Heart left ventricle (tissue), 16 donors: Measurements from ENCODE around the gene SRSF10. TPM values are rescaled to one million over a fixed set of nuclear protein-coding genes. Genes with fewer than 3 reads are reported as not detected.
A peak's percentile ranks its signal among the peaks of the same experiment; 100 is the strongest.

Experiments used
- ATAC-seq, 4 donors: fragments of 200-7000 bp; cut with Tn5 transposase; one replicate each; pipeline ENCODE4 v1.9.1; 2020 to 2022; ENCODE audit warnings: moderate library complexity in 4 of 4, mild to moderate bottlenecking in 3 of 4, moderate number of reproducible peaks in 1 of 4
- DNase-seq, 5 donors: peaks; one replicate each; pipeline ENCODE4 v3.0.0-alpha.2; 2020
- H3K27ac ChIP-seq, 12 donors: fragments of 200-600 bp; sonication (generic) in 4 of 12; one replicate each; pipeline versions ENCODE4 v1.5.0 to v1.8.0; 2016 to 2022; ENCODE audit warnings: mild to moderate bottlenecking in 2 of 12
- H3K27me3 ChIP-seq, 9 donors: fragments of 200-600 bp; sonication (generic) in 2 of 9; one replicate each; pipeline versions ENCODE4 v1.5.1 to v1.8.0; 2016 to 2022; ENCODE audit warnings: mild to moderate bottlenecking in 3 of 9
- H3K36me3 ChIP-seq, 9 donors: fragments of 200-600 bp; sonication (generic) in 2 of 9; one replicate each; pipeline versions ENCODE4 v1.5.0 to v1.8.0; 2018 to 2022; ENCODE audit warnings: mild to moderate bottlenecking in 2 of 9
- H3K4me1 ChIP-seq, 12 donors: fragments of 200-600 bp; sonication (generic) in 4 of 12; one replicate each; pipeline versions ENCODE4 v1.5.0 to v1.8.0; 2016 to 2022; ENCODE audit warnings: mild to moderate bottlenecking in 3 of 12
- H3K4me3 ChIP-seq, 12 donors: fragments of 200-600 bp; sonication (generic) in 4 of 12; one replicate each; pipeline versions ENCODE4 v1.5.0 to v1.8.0; 2017 to 2022; ENCODE audit warnings: mild to moderate bottlenecking in 9 of 12, moderate library complexity in 4 of 12
- H3K9me3 ChIP-seq, 12 donors: fragments of 200-600 bp; sonication (generic) in 4 of 12; one replicate each; pipeline versions ENCODE4 v1.5.0 to v1.8.0; 2016 to 2022; ENCODE audit warnings: mild to moderate bottlenecking in 1 of 12
- CTCF ChIP-seq, 12 donors: fragments of 200-600 bp; sonication (generic) in 4 of 12; IDR thresholded peaks; one replicate each; pipeline versions ENCODE4 v1.5.0 to v1.8.0; 2018 to 2022; ENCODE audit warnings: antibody characterized with exemption in 12 of 12, mild to moderate bottlenecking in 5 of 12
- POLR2A ChIP-seq, 2 donors: fragments of 450-650 bp; IDR thresholded peaks; one replicate each; pipeline ENCODE4 v1.6.1; 2017; ENCODE audit warnings: antibody characterized with exemption in 2 of 2, mild to moderate bottlenecking in 2 of 2, moderate library complexity in 2 of 2
- WGBS, 4 donors: extraction: QIAGEN DNeasy Blood & Tissue Kit in 2 of 4; methylation state at CpG; one replicate each; pipeline versions ENCODE4 v1.1.5 to v1.1.7; 2013 to 2018; 5-methylcytosine and 5-hydroxymethylcytosine counted together
- intact Hi-C, 10 donors: fragments of 100-400 bp; cut with DNase I; formaldehyde crosslinking; loops; one replicate each; pipeline versions ENCODE4 v1.11.1 to v1.14.2; 2022
- polyA plus RNA-seq, 2 donors: library from polyadenylated mRNA; stranded (reverse); fragments of 200-250 nt; gene quantifications; one replicate each; pipeline ENCODE4 v1.2.3, GENCODE V29; 2013
- total RNA-seq, 9 donors: library from RNA; depleted of rRNA in 2 of 9; stranded (reverse); fragments of >200 nt in 2 of 9; fragmentation: NEBNext Ultra II Directional in 3 of 9; extraction: Animal tissue kit (Norgen Biotek cat#: 25700) in 3 of 9; gene quantifications; one replicate each; pipeline versions ENCODE4 v1.1.0 to v1.2.4, GENCODE V29; 2016 to 2023
- donor health status: ischemic (EF 13 %, LVEDD 7.1; RV severe dilation, severe dysfunction).
- donor health status: healthy with polysubstance abuse.
- donor health status: DM: no; HTN: yes; CAD: no.
- donor health status: DM: no; HTN: no; CAD: no.
- donor health status: ischemic (EF 25% LVEDD 6.9; RV normal size, moderate dysfunction).
- donor health status: ischemic (EF 25% LVEDD 5.7; RV mildly dilated, moderate dysfunction).
- donor health status: healthy.
- donor health status: DM: yes; HTN: yes; CAD: no.
- donor health status: ischemic (EF 35%, LVEDD 5.7; RV mildly dilated, moderate dysfunction).
- donor health status: nonischemic (EF 11% LVEDD 7.7; RV severe dilation, severe dysfunction).
- donor health status: DM: yes; HTN: yes; CAD: no.
- donor health status: PGD.
- donor health status: ischemic (EF 29% LVEDD 5.4; RV normal size, mild dysfunction).
- donor health status: nonischemic (EF 23%, LVEDD 6.1; RV moderate dilation, normal function).

SRSF10 gene
- total and polyA plus RNA-seq, 11 donors = 34.3 to 60.9 (median 47.3) TPM

DNA sequence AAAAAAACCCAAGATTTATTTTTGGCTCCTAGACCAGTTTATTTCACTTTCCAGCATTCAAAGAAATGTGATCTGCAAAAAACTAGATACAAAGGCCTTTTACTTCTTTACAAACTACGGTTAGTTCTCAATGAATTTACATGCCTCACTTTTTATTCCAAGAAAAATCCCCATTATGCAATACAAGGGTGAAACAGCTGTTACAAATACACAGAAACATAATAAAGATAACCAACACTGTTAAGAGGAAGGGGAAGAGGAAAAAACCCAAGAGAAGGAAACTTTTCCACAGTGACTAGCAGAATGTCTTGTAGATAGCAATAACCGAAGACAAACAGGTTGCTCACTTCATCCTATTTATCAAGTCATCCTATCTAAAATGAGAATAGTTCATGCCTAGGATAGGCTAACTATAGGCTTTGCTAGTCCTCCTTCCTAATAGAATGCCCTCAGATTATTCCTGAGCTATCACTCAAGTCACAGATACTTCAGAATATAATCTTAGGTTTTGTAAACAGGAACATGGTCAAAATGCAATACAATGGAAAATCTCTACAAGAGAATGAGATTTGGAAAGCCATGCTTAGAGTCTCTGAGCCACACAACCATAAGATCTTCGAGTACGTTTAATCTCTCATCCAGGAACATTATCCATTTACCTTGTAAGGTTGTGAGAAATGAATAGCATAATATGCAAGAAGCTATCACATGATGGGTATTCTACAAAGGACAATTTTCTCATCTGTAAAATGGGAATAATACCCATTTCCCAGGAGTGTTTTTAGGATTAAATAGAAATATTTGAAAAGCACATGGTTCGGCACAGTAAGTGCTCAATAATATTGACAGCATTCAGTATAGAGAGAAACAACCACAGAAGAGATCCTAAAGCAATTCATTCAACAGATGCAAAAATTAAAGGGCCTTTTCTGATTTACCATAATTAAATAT is 15.1 kb downstream of the SRSF10 start:
- 71 to 79% (median 74%) methylated on average over 5 of the region's 5 CpGs for WGBS, 4 donors
- DNase-seq = no peak
- Histone ChIP-seq H3K36me3 (peaks cover 0 to 88% (median 80%) of the 10 kb centered on the region in 9 donors), H3K27me3 (no peaks in the 10 kb centered on the region), H3K9me3 (no peaks in the 10 kb centered on the region), H3K27ac (peak overlapping the region in 7 of 12 donors; percentile 4 to 81 (median 18)), H3K4me3 (no peak overlapping the region), H3K4me1 (peaks cover 0 to 39% (median 27%) of the 10 kb centered on the region in 12 donors)
- intact Hi-C loops = no loop called here
- TF ChIP-seq CTCF (IDR thresholded peaks at IDR 0.05) (no peak), POLR2A (IDR thresholded peaks at IDR 0.05) (no peak)
- ATAC-seq = no peak

GRCh38 chr1:23964235-23964668 is 15.9 kb downstream of the SRSF10 start:
- no peak overlapping the region for H3K4me3 ChIP-seq
- no peaks in the 10 kb centered on the region for H3K9me3 ChIP-seq
- WGBS, 4 donors = 57 to 63% (median 60%) methylated on average over 3 of the region's 3 CpGs
- H3K27me3 ChIP-seq = no peaks in the 10 kb centered on the region
- DNase-seq (no peak), ATAC-seq (no peak)
- peaks cover 0 to 39% (median 27%) of the 10 kb centered on the region in 12 donors for H3K4me1 ChIP-seq
- peak overlapping the region in 7 of 12 donors; percentile 3 to 81 (median 14) for H3K27ac ChIP-seq
- intact Hi-C loops = no loop called here
- peaks cover 0 to 80% (median 74%) of the 10 kb centered on the region in 9 donors for H3K36me3 ChIP-seq
- no peak for TF ChIP-seq POLR2A (IDR thresholded peaks at IDR 0.05)
- no peak for TF ChIP-seq CTCF (IDR thresholded peaks at IDR 0.05)

- H3K27ac ChIP-seq = peak overlapping the region in 6 of 12 donors; percentile 3 to 81 (median 22)
- peak in 1 of 2 donors; percentile 8 for TF ChIP-seq POLR2A (IDR thresholded peaks at IDR 0.05)
- TF ChIP-seq CTCF (IDR thresholded peaks at IDR 0.05) = no peak
- H3K4me1 ChIP-seq = peaks cover 0 to 41% (median 27%) of the 10 kb centered on the region in 12 donors
- peaks cover 0 to 74% (median 69%) of the 10 kb centered on the region in 9 donors for H3K36me3 ChIP-seq
- intact Hi-C loops = loop anchor here in 1 of 10 donors (2.0 kb wide), 1 partner anchor 13 kb away; no protein-coding TSS in a partner anchor
- H3K4me3 ChIP-seq = no peak overlapping the region
- DNase-seq (no peak), ATAC-seq (no peak)
- 84 to 97% (median 88%) methylated on average over 1 of the region's 1 CpG for WGBS, 4 donors
- no peaks in the 10 kb centered on the region for H3K27me3 ChIP-seq
- H3K9me3 ChIP-seq = no peaks in the 10 kb centered on the region
Observed at GRCh38 chr1:23963617-23964234, 16.4 kb downstream of the SRSF10 start.
